Esophagus squamous epithelium (tissue), 5 donors: ENCODE measurements around the gene OPCML. TPM values are rescaled to one million over a fixed set of nuclear protein-coding genes. Genes with fewer than 3 reads are reported as not detected.

Experiments used
- DNase-seq: peaks from one replicate; lab custom pipeline; 2025; lab: John Stamatoyannopoulos, UW
- H3K27ac ChIP-seq, 4 donors: fragments of 200-600 bp; sonication (generic); one replicate each; pipeline ENCODE4 v1.5.1; 2016 to 2019; ENCODE audit warnings: mild to moderate bottlenecking in 1 of 4
- H3K27me3 ChIP-seq, 4 donors: fragments of 200-600 bp; sonication (generic); 1 replicate in 3 of 4; 2 replicates in 1 of 4; pipeline versions ENCODE4 v1.5.1 to v1.6.0; 2017 to 2021; ENCODE audit warnings: antibody characterized with exemption in 1 of 4
- H3K36me3 ChIP-seq, 3 donors: fragments of 200-600 bp; sonication (generic); one replicate each; pipeline ENCODE4 v1.5.1; 2016 to 2019
- H3K4me1 ChIP-seq, 3 donors: fragments of 200-600 bp; sonication (generic); one replicate each; pipeline ENCODE4 v1.5.1; 2017 to 2019
- H3K4me3 ChIP-seq, 4 donors: fragments of 200-600 bp; sonication (generic); 1 replicate in 3 of 4; 2 replicates in 1 of 4; pipeline ENCODE4 v1.5.1; 2016 to 2019; ENCODE audit warnings: mild to moderate bottlenecking in 2 of 4, moderate library complexity in 1 of 4
- H3K9me3 ChIP-seq, 3 donors: fragments of 200-600 bp; sonication (generic); one replicate each; pipeline ENCODE4 v1.5.1; 2016 to 2019
- CTCF ChIP-seq, 6 experiments: fragments of 450-650 bp in 4 of 6; fragments of 200-600 bp in 2 of 6; sonication (generic) in 2 of 6; IDR thresholded peaks; one replicate each; pipeline ENCODE4 v1.5.1; 2016 to 2019; ENCODE audit warnings: antibody characterized with exemption in 6 of 6, mild to moderate bottlenecking in 4 of 6, moderate library complexity in 4 of 6
- POLR2A ChIP-seq, 4 donors: fragments of 450-650 bp; IDR thresholded peaks; one replicate each; pipeline ENCODE4 v1.6.1; 2017; ENCODE audit warnings: antibody characterized with exemption in 4 of 4, mild to moderate bottlenecking in 4 of 4, moderate library complexity in 3 of 4
- WGBS, 2 donors: methylation state at CpG; one replicate each; pipeline ENCODE4 v1.1.5; 2018; 5-methylcytosine and 5-hydroxymethylcytosine counted together
- intact Hi-C: fragments of 100-400 bp; cut with DNase I; formaldehyde crosslinking; loops from one replicate; pipeline ENCODE4 v1.15.0; 2022
- total RNA-seq, 4 donors: library from RNA; depleted of rRNA; stranded (reverse); fragments of >200 nt; gene quantifications; one replicate each; pipeline ENCODE4 v1.1.0, GENCODE V29; 2016
- donor health status: DM: yes; HTN: yes; CAD: no.

The OPCML gene
- total RNA-seq, 4 donors from 2014 or later: under 0.01 TPM; not detected in 3

DNA sequence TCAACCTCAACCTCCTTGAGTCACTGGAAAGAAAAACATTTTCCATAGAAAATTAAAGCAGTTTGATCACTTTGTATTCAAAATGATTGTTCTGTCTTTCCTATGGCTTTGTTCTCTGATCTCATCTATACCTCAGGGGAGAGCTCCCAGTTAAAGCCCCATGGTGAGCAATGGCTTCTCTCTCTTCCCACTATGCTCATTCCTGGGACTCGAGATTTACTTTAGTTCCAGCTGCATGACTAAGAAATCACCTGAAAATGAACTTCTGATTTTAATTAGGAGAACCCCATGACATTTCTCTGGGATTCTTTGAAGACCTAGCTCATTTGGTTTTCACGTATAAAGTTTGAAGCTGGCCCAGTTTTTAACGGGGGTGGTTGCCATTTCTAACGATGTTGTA is 921.5 kb downstream of the OPCML start:
- no peak overlapping the region for H3K27ac ChIP-seq
- no peak overlapping the region for H3K4me3 ChIP-seq
- peaks cover 0 to 3% (median 0%) of the 10 kb centered on the region in 3 donors for H3K9me3 ChIP-seq
- no peaks in the 10 kb centered on the region for H3K36me3 ChIP-seq
- WGBS, 2 donors: 65 to 74% methylated on average over 4 of the region's 4 CpGs
- TF ChIP-seq POLR2A (IDR thresholded peaks at IDR 0.05) (no peak), CTCF (IDR thresholded peaks at IDR 0.05) (no peak)
- H3K27me3 ChIP-seq: no peaks in the 10 kb centered on the region
- intact Hi-C loops: no loop called here
- no peak for DNase-seq
- no peaks in the 10 kb centered on the region for H3K4me1 ChIP-seq

GRCh38 chr11:132610216-132610615 is 922.1 kb downstream of the OPCML start:
- H3K27ac ChIP-seq: no peak overlapping the region
- H3K4me3 ChIP-seq: no peak overlapping the region
- peaks cover 0 to 3% (median 0%) of the 10 kb centered on the region in 3 donors for H3K9me3 ChIP-seq
- no peaks in the 10 kb centered on the region for H3K27me3 ChIP-seq
- DNase-seq: no peak
- H3K4me1 ChIP-seq: no peaks in the 10 kb centered on the region
- 87 to 88% methylated on average over 8 of the region's 8 CpGs for whole genome bisulfite sequencing, 2 donors
- intact Hi-C loops: no loop called here
- no peaks in the 10 kb centered on the region for H3K36me3 ChIP-seq
- TF ChIP-seq CTCF (IDR thresholded peaks at IDR 0.05) (no peak), POLR2A (IDR thresholded peaks at IDR 0.05) (no peak)

DNA sequence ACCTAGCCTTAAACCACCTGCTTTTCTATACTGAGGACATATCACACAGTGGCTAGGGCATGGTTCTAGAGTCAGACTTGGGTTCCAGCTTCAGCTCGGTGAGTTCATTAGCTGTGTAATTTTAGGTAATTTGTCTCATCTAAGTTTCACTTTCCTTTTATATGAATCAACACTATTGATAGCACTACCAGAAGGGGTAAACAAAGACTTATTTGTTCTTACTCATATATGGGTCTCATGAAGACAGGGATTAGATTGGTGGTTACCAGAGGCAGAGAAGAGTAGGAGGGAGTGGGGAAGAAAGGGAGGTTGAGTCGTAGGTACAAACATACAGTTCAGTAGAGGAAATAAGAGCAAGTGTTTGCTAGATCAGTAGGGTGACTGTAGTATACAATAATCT is 924.7 kb downstream of the OPCML start:
- DNase-seq: no peak
- H3K27me3 ChIP-seq: no peaks in the 10 kb centered on the region
- intact Hi-C loops: no loop called here
- 14 to 44% methylated on average over 2 of the region's 2 CpGs for WGBS, 2 donors
- H3K36me3 ChIP-seq: no peaks in the 10 kb centered on the region
- no peak for TF ChIP-seq CTCF (IDR thresholded peaks at IDR 0.05)
- H3K4me1 ChIP-seq: no peaks in the 10 kb centered on the region
- H3K9me3 ChIP-seq: no peaks in the 10 kb centered on the region
- no peak overlapping the region for H3K27ac ChIP-seq
- no peak overlapping the region for H3K4me3 ChIP-seq

GRCh38 chr11:132605825-132606570 is 926.3 kb downstream of the OPCML start:
- H3K27me3 ChIP-seq: no peaks in the 10 kb centered on the region
- H3K9me3 ChIP-seq: no peaks in the 10 kb centered on the region
- no peak for DNase-seq
- H3K27ac ChIP-seq: no peak overlapping the region
- no peaks in the 10 kb centered on the region for H3K4me1 ChIP-seq
- H3K4me3 ChIP-seq: no peak overlapping the region
- intact Hi-C loops: no loop called here
- TF ChIP-seq CTCF (IDR thresholded peaks at IDR 0.05) (no peak), POLR2A (IDR thresholded peaks at IDR 0.05) (no peak)
- no peaks in the 10 kb centered on the region for H3K36me3 ChIP-seq
- 29 to 30% methylated on average over 8 to 9 of the region's 9 CpGs for WGBS, 2 donors

GRCh38 chr11:132604431-132604830 is 927.9 kb downstream of the OPCML start:
- Histone ChIP-seq H3K27me3 (no peaks in the 10 kb centered on the region), H3K4me1 (no peaks in the 10 kb centered on the region), H3K4me3 (no peak overlapping the region), H3K9me3 (peaks cover 0 to 4% (median 0%) of the 10 kb centered on the region in 3 donors), H3K27ac (no peak overlapping the region), H3K36me3 (no peaks in the 10 kb centered on the region)
- WGBS, 2 donors: 57 to 63% methylated on average over 2 of the region's 2 CpGs
- TF ChIP-seq CTCF (IDR thresholded peaks at IDR 0.05) (no peak), POLR2A (IDR thresholded peaks at IDR 0.05) (no peak)
- DNase-seq: no peak
- intact Hi-C loops: no loop called here
